ENCODE data around the gene PPARD. TPM values are rescaled to one million over a fixed set of nuclear protein-coding genes. Genes with fewer than 3 reads are reported as not detected.

The PPARD gene
- total and polyA plus RNA-seq, 2 of the 13 experiments (the other 11 are each of a cell fraction or from before 2014, with no cell fraction given), result 6.1 to 13.3 TPM

DNA sequence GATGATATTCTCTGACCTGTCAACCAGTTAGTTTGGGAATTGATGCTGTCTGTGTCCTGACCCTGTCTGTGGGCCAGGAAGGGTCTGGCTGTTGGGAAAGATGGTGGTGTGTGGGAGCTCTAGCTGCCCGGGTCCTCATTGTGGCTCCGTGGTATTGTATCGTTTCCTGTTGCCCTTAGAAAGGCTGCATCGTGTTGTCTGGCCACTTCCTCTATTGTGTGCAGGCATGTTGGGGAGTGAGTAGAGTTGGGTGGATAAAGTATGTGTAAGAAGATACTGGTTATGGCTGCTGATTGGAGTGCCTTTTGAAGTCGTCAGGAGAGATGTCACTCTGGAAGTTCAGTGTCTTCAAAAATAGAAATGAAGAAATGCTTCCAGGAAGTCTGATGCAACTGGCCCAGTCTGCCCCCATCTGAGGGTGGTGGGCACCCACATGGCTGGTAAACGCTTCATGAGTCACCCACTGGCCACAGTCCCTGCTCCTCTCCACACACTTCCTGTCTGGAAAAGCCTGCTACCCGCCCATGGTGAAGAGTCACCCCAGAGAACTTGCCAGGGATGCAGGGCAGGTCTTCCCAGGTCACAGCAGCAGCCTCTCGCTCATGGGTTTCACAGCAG, 27.9 kb downstream of the PPARD start (continued):
- TF ChIP-seq ZBTB10 (CRISPR knock-in tag; IDR thresholded peaks at IDR 0.05; ENCODE audit: borderline replicate concordance), result no peak
- TF ChIP-seq ZNF652 (CRISPR knock-in tag; IDR thresholded peaks at IDR 0.05; ENCODE audit: borderline replicate concordance, low read depth), result no peak
- TF ChIP-seq FOXA3 (CRISPR knock-in tag; IDR thresholded peaks at IDR 0.05), result peak; percentile 48
- TF ChIP-seq, protein P1, sequence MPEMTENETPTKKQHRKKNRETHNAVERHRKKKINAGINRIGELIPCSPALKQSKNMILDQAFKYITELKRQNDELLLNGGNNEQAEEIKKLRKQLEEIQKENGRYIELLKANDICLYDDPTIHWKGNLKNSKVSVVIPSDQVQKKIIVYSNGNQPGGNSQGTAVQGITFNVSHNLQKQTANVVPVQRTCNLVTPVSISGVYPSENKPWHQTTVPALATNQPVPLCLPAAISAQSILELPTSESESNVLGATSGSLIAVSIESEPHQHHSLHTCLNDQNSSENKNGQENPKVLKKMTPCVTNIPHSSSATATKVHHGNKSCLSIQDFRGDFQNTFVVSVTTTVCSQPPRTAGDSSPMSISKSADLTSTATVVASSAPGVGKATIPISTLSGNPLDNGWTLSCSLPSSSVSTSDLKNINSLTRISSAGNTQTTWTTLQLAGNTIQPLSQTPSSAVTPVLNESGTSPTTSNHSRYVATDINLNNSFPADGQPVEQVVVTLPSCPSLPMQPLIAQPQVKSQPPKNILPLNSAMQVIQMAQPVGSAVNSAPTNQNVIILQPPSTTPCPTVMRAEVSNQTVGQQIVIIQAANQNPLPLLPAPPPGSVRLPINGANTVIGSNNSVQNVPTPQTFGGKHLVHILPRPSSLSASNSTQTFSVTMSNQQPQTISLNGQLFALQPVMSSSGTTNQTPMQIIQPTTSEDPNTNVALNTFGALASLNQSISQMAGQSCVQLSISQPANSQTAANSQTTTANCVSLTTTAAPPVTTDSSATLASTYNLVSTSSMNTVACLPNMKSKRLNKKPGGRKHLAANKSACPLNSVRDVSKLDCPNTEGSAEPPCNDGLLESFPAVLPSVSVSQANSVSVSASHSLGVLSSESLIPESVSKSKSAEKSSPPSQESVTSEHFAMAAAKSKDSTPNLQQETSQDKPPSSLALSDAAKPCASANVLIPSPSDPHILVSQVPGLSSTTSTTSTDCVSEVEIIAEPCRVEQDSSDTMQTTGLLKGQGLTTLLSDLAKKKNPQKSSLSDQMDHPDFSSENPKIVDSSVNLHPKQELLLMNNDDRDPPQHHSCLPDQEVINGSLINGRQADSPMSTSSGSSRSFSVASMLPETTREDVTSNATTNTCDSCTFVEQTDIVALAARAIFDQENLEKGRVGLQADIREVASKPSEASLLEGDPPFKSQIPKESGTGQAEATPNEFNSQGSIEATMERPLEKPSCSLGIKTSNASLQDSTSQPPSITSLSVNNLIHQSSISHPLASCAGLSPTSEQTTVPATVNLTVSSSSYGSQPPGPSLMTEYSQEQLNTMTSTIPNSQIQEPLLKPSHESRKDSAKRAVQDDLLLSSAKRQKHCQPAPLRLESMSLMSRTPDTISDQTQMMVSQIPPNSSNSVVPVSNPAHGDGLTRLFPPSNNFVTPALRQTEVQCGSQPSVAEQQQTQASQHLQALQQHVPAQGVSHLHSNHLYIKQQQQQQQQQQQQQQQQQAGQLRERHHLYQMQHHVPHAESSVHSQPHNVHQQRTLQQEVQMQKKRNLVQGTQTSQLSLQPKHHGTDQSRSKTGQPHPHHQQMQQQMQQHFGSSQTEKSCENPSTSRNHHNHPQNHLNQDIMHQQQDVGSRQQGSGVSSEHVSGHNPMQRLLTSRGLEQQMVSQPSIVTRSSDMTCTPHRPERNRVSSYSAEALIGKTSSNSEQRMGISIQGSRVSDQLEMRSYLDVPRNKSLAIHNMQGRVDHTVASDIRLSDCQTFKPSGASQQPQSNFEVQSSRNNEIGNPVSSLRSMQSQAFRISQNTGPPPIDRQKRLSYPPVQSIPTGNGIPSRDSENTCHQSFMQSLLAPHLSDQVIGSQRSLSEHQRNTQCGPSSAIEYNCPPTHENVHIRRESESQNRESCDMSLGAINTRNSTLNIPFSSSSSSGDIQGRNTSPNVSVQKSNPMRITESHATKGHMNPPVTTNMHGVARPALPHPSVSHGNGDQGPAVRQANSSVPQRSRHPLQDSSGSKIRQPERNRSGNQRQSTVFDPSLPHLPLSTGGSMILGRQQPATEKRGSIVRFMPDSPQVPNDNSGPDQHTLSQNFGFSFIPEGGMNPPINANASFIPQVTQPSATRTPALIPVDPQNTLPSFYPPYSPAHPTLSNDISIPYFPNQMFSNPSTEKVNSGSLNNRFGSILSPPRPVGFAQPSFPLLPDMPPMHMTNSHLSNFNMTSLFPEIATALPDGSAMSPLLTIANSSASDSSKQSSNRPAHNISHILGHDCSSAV (CRISPR knock-in tag; IDR thresholded peaks at IDR 0.05; ENCODE audit: borderline replicate concordance), result no peak
- TF ChIP-seq IRF9 (CRISPR knock-in tag; IDR thresholded peaks at IDR 0.05; ENCODE audit: borderline replicate concordance), result no peak
- TF ChIP-seq, protein P2, sequence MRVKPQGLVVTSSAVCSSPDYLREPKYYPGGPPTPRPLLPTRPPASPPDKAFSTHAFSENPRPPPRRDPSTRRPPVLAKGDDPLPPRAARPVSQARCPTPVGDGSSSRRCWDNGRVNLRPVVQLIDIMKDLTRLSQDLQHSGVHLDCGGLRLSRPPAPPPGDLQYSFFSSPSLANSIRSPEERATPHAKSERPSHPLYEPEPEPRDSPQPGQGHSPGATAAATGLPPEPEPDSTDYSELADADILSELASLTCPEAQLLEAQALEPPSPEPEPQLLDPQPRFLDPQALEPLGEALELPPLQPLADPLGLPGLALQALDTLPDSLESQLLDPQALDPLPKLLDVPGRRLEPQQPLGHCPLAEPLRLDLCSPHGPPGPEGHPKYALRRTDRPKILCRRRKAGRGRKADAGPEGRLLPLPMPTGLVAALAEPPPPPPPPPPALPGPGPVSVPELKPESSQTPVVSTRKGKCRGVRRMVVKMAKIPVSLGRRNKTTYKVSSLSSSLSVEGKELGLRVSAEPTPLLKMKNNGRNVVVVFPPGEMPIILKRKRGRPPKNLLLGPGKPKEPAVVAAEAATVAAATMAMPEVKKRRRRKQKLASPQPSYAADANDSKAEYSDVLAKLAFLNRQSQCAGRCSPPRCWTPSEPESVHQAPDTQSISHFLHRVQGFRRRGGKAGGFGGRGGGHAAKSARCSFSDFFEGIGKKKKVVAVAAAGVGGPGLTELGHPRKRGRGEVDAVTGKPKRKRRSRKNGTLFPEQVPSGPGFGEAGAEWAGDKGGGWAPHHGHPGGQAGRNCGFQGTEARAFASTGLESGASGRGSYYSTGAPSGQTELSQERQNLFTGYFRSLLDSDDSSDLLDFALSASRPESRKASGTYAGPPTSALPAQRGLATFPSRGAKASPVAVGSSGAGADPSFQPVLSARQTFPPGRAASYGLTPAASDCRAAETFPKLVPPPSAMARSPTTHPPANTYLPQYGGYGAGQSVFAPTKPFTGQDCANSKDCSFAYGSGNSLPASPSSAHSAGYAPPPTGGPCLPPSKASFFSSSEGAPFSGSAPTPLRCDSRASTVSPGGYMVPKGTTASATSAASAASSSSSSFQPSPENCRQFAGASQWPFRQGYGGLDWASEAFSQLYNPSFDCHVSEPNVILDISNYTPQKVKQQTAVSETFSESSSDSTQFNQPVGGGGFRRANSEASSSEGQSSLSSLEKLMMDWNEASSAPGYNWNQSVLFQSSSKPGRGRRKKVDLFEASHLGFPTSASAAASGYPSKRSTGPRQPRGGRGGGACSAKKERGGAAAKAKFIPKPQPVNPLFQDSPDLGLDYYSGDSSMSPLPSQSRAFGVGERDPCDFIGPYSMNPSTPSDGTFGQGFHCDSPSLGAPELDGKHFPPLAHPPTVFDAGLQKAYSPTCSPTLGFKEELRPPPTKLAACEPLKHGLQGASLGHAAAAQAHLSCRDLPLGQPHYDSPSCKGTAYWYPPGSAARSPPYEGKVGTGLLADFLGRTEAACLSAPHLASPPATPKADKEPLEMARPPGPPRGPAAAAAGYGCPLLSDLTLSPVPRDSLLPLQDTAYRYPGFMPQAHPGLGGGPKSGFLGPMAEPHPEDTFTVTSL (CRISPR knock-in tag; IDR thresholded peaks at IDR 0.05; ENCODE audit: borderline replicate concordance), result no peak
- TF ChIP-seq, protein P3, sequence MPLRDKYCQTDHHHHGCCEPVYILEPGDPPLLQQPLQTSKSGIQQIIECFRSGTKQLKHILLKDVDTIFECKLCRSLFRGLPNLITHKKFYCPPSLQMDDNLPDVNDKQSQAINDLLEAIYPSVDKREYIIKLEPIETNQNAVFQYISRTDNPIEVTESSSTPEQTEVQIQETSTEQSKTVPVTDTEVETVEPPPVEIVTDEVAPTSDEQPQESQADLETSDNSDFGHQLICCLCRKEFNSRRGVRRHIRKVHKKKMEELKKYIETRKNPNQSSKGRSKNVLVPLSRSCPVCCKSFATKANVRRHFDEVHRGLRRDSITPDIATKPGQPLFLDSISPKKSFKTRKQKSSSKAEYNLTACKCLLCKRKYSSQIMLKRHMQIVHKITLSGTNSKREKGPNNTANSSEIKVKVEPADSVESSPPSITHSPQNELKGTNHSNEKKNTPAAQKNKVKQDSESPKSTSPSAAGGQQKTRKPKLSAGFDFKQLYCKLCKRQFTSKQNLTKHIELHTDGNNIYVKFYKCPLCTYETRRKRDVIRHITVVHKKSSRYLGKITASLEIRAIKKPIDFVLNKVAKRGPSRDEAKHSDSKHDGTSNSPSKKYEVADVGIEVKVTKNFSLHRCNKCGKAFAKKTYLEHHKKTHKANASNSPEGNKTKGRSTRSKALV (CRISPR knock-in tag; IDR thresholded peaks at IDR 0.05), result no peak

Measured in HepG2 (cell line).